Measurements from ENCODE around the gene CA4. TPM values are rescaled to one million over a fixed set of nuclear protein-coding genes. Genes with fewer than 3 reads are reported as not detected.
A peak's percentile ranks its signal among the peaks of the same experiment; 100 is the strongest.
"Not testable (repeated sequence)": the region's sequence is repeated elsewhere in the genome, so short reads cannot be mapped to it uniquely, and the experiment has no call there.

Gene CA4
- total RNA-seq, 1 experiment from 2014 or later: 0.78 TPM

- H3K4me3 Mint-ChIP-seq (ENCODE audit: low read depth, unreplicated experiment): no peak overlapping the region
- H3K27me3 Mint-ChIP-seq (ENCODE audit: unreplicated experiment): no peaks in the 10 kb centered on the region
- H3K4me1 Mint-ChIP-seq (ENCODE audit: low read depth, unreplicated experiment): peaks cover 30% of the 10 kb centered on the region
- H3K36me3 Mint-ChIP-seq (ENCODE audit: insufficient read depth, unreplicated experiment): peaks cover 6% of the 10 kb centered on the region
- no peak for TF ChIP-seq CTCF (IDR thresholded peaks at IDR 0.05; ENCODE audit: unreplicated experiment)
- peak overlapping the region; percentile 17 for H3K27ac Mint-ChIP-seq (ENCODE audit: unreplicated experiment)
- H3K9me3 Mint-ChIP-seq (ENCODE audit: low read depth, unreplicated experiment): no peaks in the 10 kb centered on the region
- CTCF ChIA-PET: no interaction called here
- no peak for DNase-seq
- intact Hi-C loops (cut with micrococcal nuclease; ENCODE audit: unreplicated experiment): no loop called here
- BruUV-seq (replicated peaks): no TSS peak
Observed at GRCh38 chr17:60170835-60171752, 21.3 kb downstream of the CA4 start.

- intact Hi-C loops (cut with micrococcal nuclease; ENCODE audit: unreplicated experiment): no loop called here
- Mint-ChIP-seq H3K27ac (ENCODE audit: unreplicated experiment) (no peak overlapping the region), H3K27me3 (ENCODE audit: unreplicated experiment) (no peaks in the 10 kb centered on the region), H3K4me1 (ENCODE audit: low read depth, unreplicated experiment) (peaks cover 28% of the 10 kb centered on the region), H3K9me3 (ENCODE audit: low read depth, unreplicated experiment) (no peaks in the 10 kb centered on the region), H3K4me3 (ENCODE audit: low read depth, unreplicated experiment) (no peak overlapping the region), H3K36me3 (ENCODE audit: insufficient read depth, unreplicated experiment) (peaks cover 6% of the 10 kb centered on the region)
- CTCF ChIA-PET: no interaction called here
- DNase-seq: no peak
- no TSS peak for BruUV-seq (replicated peaks)
- no peak for TF ChIP-seq CTCF (IDR thresholded peaks at IDR 0.05; ENCODE audit: unreplicated experiment)
Observed at GRCh38 chr17:60171753-60172079, 21.9 kb downstream of the CA4 start.

GRCh38 chr17:60173304-60173819, 23.6 kb downstream of the CA4 start:
- no peak for TF ChIP-seq CTCF (IDR thresholded peaks at IDR 0.05; ENCODE audit: unreplicated experiment)
- no TSS peak for BruUV-seq (replicated peaks)
- peaks cover 12% of the 10 kb centered on the region for H3K4me1 Mint-ChIP-seq (ENCODE audit: low read depth, unreplicated experiment)
- H3K36me3 Mint-ChIP-seq (ENCODE audit: insufficient read depth, unreplicated experiment): peaks cover 6% of the 10 kb centered on the region
- peak overlapping the region; percentile 25 for H3K27ac Mint-ChIP-seq (ENCODE audit: unreplicated experiment)
- no peaks in the 10 kb centered on the region for H3K27me3 Mint-ChIP-seq (ENCODE audit: unreplicated experiment)
- DNase-seq: no peak
- no peak overlapping the region for H3K4me3 Mint-ChIP-seq (ENCODE audit: low read depth, unreplicated experiment)
- CTCF ChIA-PET: no interaction called here
- no peaks in the 10 kb centered on the region for H3K9me3 Mint-ChIP-seq (ENCODE audit: low read depth, unreplicated experiment)
- intact Hi-C loops (cut with micrococcal nuclease; ENCODE audit: unreplicated experiment): no loop called here

- no TSS peak for BruUV-seq (replicated peaks)
- peaks cover 9% of the 10 kb centered on the region for H3K4me1 Mint-ChIP-seq (ENCODE audit: low read depth, unreplicated experiment)
- H3K27me3 Mint-ChIP-seq (ENCODE audit: unreplicated experiment): no peaks in the 10 kb centered on the region
- no peak overlapping the region for H3K27ac Mint-ChIP-seq (ENCODE audit: unreplicated experiment)
- intact Hi-C loops (cut with micrococcal nuclease; ENCODE audit: unreplicated experiment): loop anchor here (2.0 kb wide), 1 partner anchor 31 kb away; no protein-coding TSS in a partner anchor
- CTCF ChIA-PET: no interaction called here
- H3K9me3 Mint-ChIP-seq (ENCODE audit: low read depth, unreplicated experiment): no peaks in the 10 kb centered on the region
- no peak for TF ChIP-seq CTCF (IDR thresholded peaks at IDR 0.05; ENCODE audit: unreplicated experiment)
- peaks cover 6% of the 10 kb centered on the region for H3K36me3 Mint-ChIP-seq (ENCODE audit: insufficient read depth, unreplicated experiment)
- H3K4me3 Mint-ChIP-seq (ENCODE audit: low read depth, unreplicated experiment): no peak overlapping the region
- no peak for DNase-seq
Observed at GRCh38 chr17:60174035-60174434, 24.3 kb downstream of the CA4 start.

- BruUV-seq (replicated peaks); H3K9me3 Mint-ChIP-seq (ENCODE audit: low read depth, unreplicated experiment); H3K36me3 Mint-ChIP-seq (ENCODE audit: insufficient read depth, unreplicated experiment); H3K4me1 Mint-ChIP-seq (ENCODE audit: low read depth, unreplicated experiment); H3K27ac Mint-ChIP-seq (ENCODE audit: unreplicated experiment); H3K4me3 Mint-ChIP-seq (ENCODE audit: low read depth, unreplicated experiment); DNase-seq; CTCF ChIA-PET; H3K27me3 Mint-ChIP-seq (ENCODE audit: unreplicated experiment): not testable (repeated sequence)
- intact Hi-C loops (cut with micrococcal nuclease; ENCODE audit: unreplicated experiment): loop anchor here (2.0 kb wide), 1 partner anchor 32 kb away; no protein-coding TSS in a partner anchor
Observed at GRCh38 chr17:60174767-60175166, 25.0 kb downstream of the CA4 start.

- peaks cover 17% of the 10 kb centered on the region for H3K36me3 Mint-ChIP-seq (ENCODE audit: insufficient read depth, unreplicated experiment)
- H3K9me3 Mint-ChIP-seq (ENCODE audit: low read depth, unreplicated experiment); H3K4me3 Mint-ChIP-seq (ENCODE audit: low read depth, unreplicated experiment); CTCF ChIA-PET; H3K27me3 Mint-ChIP-seq (ENCODE audit: unreplicated experiment); intact Hi-C loops (cut with micrococcal nuclease; ENCODE audit: unreplicated experiment); H3K4me1 Mint-ChIP-seq (ENCODE audit: low read depth, unreplicated experiment); DNase-seq; H3K27ac Mint-ChIP-seq (ENCODE audit: unreplicated experiment); BruUV-seq (replicated peaks): not testable (repeated sequence)
Observed at GRCh38 chr17:60176763-60177162, 27.0 kb downstream of the CA4 start.

GRCh38 chr17:60178180-60178579, 28.4 kb downstream of the CA4 start:
- H3K4me1 Mint-ChIP-seq (ENCODE audit: low read depth, unreplicated experiment); H3K27ac Mint-ChIP-seq (ENCODE audit: unreplicated experiment); DNase-seq; H3K27me3 Mint-ChIP-seq (ENCODE audit: unreplicated experiment); intact Hi-C loops (cut with micrococcal nuclease; ENCODE audit: unreplicated experiment); BruUV-seq (replicated peaks); H3K9me3 Mint-ChIP-seq (ENCODE audit: low read depth, unreplicated experiment); H3K4me3 Mint-ChIP-seq (ENCODE audit: low read depth, unreplicated experiment); CTCF ChIA-PET: not testable (repeated sequence)
- H3K36me3 Mint-ChIP-seq (ENCODE audit: insufficient read depth, unreplicated experiment): peaks cover 17% of the 10 kb centered on the region

Measured in Calu3 (cell line).